Activated CD4-positive, alpha-beta T cell treated with anti-CD3 and anti-CD28 coated beads, Interleukin-2, amount 10 ng/mL, durations not matched to agents 24 days and 14 days (primary cell): ENCODE measurements around the gene IRS4. TPM values are rescaled to one million over a fixed set of nuclear protein-coding genes. Genes with fewer than 3 reads are reported as not detected.

Experiments
- DNase-seq: peaks from one replicate; pipeline ENCODE4 v3.0.0; 2022
- H3K27ac Mint-ChIP-seq: one replicate; pipeline ENCODE4 v1.8.0; 2022; ENCODE audit warnings: mild to moderate bottlenecking, mixed read lengths
- H3K27me3 Mint-ChIP-seq: one replicate; pipeline ENCODE4 v1.8.0; 2022; ENCODE audit warnings: mixed read lengths
- H3K36me3 Mint-ChIP-seq: one replicate; pipeline ENCODE4 v1.8.0; 2022; ENCODE audit warnings: low read depth, mild to moderate bottlenecking, mixed read lengths
- H3K4me1 Mint-ChIP-seq: one replicate; pipeline ENCODE4 v1.8.0; 2021; ENCODE audit warnings: mixed read lengths
- H3K4me3 Mint-ChIP-seq: one replicate; pipeline ENCODE4 v1.8.0; 2022; ENCODE audit warnings: mild to moderate bottlenecking, moderate library complexity, mixed read lengths
- H3K9me3 Mint-ChIP-seq: one replicate; pipeline ENCODE4 v1.8.0; 2021; ENCODE audit warnings: mixed read lengths
- intact Hi-C: fragments of 100-400 bp; cut with micrococcal nuclease; formaldehyde crosslinking; loops from one replicate; pipeline ENCODE4 v1.15.1; 2023
- total RNA-seq: library from RNA; stranded (reverse); gene quantifications from 2 replicates; pipeline ENCODE4 v1.2.3, GENCODE V29; 2022

IRS4 gene
- total RNA-seq: 0.05 and 0.09 TPM in 2 replicates

GRCh38 chrX:108736509-108737479, at the start of gene IRS4:
IRS4 (minus strand) TSS chrX:108736563.
- intact Hi-C loops: loop anchor here (10.0 kb wide), 1 partner anchor 78 kb away; no protein-coding TSS in a partner anchor
- Mint-ChIP-seq H3K9me3 (no peaks in the 10 kb centered on the region), H3K27ac (no peak within 1 kb of the TSS), H3K4me3 (no peak within 1 kb of the TSS), H3K36me3 (no peaks in the 10 kb centered on the region), H3K27me3 (peaks cover 47% of the 10 kb centered on the region), H3K4me1 (no peaks in the 10 kb centered on the region)
- DNase-seq: no peak

GRCh38 chrX:108772549-108772948, 36.2 kb upstream of the IRS4 start:
- intact Hi-C loops: no loop called here
- Mint-ChIP-seq H3K4me3 (no peak overlapping the region), H3K9me3 (peaks cover 5% of the 10 kb centered on the region), H3K4me1 (no peaks in the 10 kb centered on the region), H3K36me3 (no peaks in the 10 kb centered on the region), H3K27ac (no peak overlapping the region), H3K27me3 (no peaks in the 10 kb centered on the region)
- DNase-seq: no peak

- no peak for DNase-seq
- Mint-ChIP-seq H3K4me1 (no peaks in the 10 kb centered on the region), H3K27me3 (no peaks in the 10 kb centered on the region), H3K27ac (no peak overlapping the region), H3K4me3 (no peak overlapping the region), H3K9me3 (no peaks in the 10 kb centered on the region), H3K36me3 (no peaks in the 10 kb centered on the region)
- intact Hi-C loops: no loop called here
These were observed 27.2 kb upstream of the IRS4 start for GRCh38 chrX:108763559-108763958.

GRCh38 chrX:108740299-108740774, 4.0 kb upstream of the IRS4 start:
- no peak for DNase-seq
- Mint-ChIP-seq H3K27me3 (peaks cover 18% of the 10 kb centered on the region), H3K4me3 (no peak overlapping the region), H3K4me1 (no peaks in the 10 kb centered on the region), H3K27ac (no peak overlapping the region), H3K9me3 (no peaks in the 10 kb centered on the region), H3K36me3 (no peaks in the 10 kb centered on the region)
- intact Hi-C loops: no loop called here

- intact Hi-C loops: loop anchor here (10.0 kb wide), 1 partner anchor 77 kb away; no protein-coding TSS in a partner anchor
- DNase-seq: no peak
- no peak overlapping the region for H3K27ac Mint-ChIP-seq
- peaks cover 40% of the 10 kb centered on the region for H3K27me3 Mint-ChIP-seq
- no peak overlapping the region for H3K4me3 Mint-ChIP-seq
- no peaks in the 10 kb centered on the region for H3K4me1 Mint-ChIP-seq
- no peaks in the 10 kb centered on the region for H3K36me3 Mint-ChIP-seq
- no peaks in the 10 kb centered on the region for H3K9me3 Mint-ChIP-seq
These were observed 1.4 kb upstream of the IRS4 start for GRCh38 chrX:108737754-108738153.

GRCh38 chrX:108735679-108736508, 469 bp downstream of the IRS4 start:
- intact Hi-C loops: loop anchor here (10.0 kb wide), 1 partner anchor 79 kb away; no protein-coding TSS in a partner anchor
- Mint-ChIP-seq H3K27me3 (peaks cover 50% of the 10 kb centered on the region), H3K9me3 (no peaks in the 10 kb centered on the region), H3K4me3 (no peak overlapping the region), H3K27ac (no peak overlapping the region), H3K4me1 (no peaks in the 10 kb centered on the region), H3K36me3 (no peaks in the 10 kb centered on the region)
- peak; percentile 40 for DNase-seq

- Mint-ChIP-seq H3K9me3 (no peaks in the 10 kb centered on the region), H3K4me3 (no peak overlapping the region), H3K27me3 (peaks cover 52% of the 10 kb centered on the region), H3K4me1 (no peaks in the 10 kb centered on the region), H3K36me3 (no peaks in the 10 kb centered on the region), H3K27ac (no peak overlapping the region)
- DNase-seq: peak; percentile 41
- intact Hi-C loops: loop anchor here (10.0 kb wide), 1 partner anchor 80 kb away; no protein-coding TSS in a partner anchor
These were observed 1.2 kb downstream of the IRS4 start for GRCh38 chrX:108735091-108735678.

- no peaks in the 10 kb centered on the region for H3K4me1 Mint-ChIP-seq
- no peak overlapping the region for H3K27ac Mint-ChIP-seq
- no peak for DNase-seq
- intact Hi-C loops: loop anchor here (10.0 kb wide), 1 partner anchor 80 kb away; no protein-coding TSS in a partner anchor
- H3K36me3 Mint-ChIP-seq: no peaks in the 10 kb centered on the region
- peaks cover 52% of the 10 kb centered on the region for H3K27me3 Mint-ChIP-seq
- H3K4me3 Mint-ChIP-seq: no peak overlapping the region
- no peaks in the 10 kb centered on the region for H3K9me3 Mint-ChIP-seq
These were observed 1.9 kb downstream of the IRS4 start for GRCh38 chrX:108734426-108734825.

GRCh38 chrX:108732630-108733321, 3.6 kb downstream of the IRS4 start:
- DNase-seq: no peak
- Mint-ChIP-seq H3K36me3 (no peaks in the 10 kb centered on the region), H3K9me3 (no peaks in the 10 kb centered on the region), H3K4me3 (no peak overlapping the region), H3K4me1 (no peaks in the 10 kb centered on the region), H3K27ac (no peak overlapping the region), H3K27me3 (peaks cover 48% of the 10 kb centered on the region)
- intact Hi-C loops: loop anchor here (10.0 kb wide), 1 partner anchor 82 kb away; no protein-coding TSS in a partner anchor

GRCh38 chrX:108731153-108731552, 5.2 kb downstream of the IRS4 start:
- no peak for DNase-seq
- intact Hi-C loops: loop anchor here (10.0 kb wide), 1 partner anchor 84 kb away; no protein-coding TSS in a partner anchor
- H3K27me3 Mint-ChIP-seq: peaks cover 37% of the 10 kb centered on the region
- no peak overlapping the region for H3K27ac Mint-ChIP-seq
- H3K9me3 Mint-ChIP-seq: no peaks in the 10 kb centered on the region
- H3K4me1 Mint-ChIP-seq: no peaks in the 10 kb centered on the region
- no peaks in the 10 kb centered on the region for H3K36me3 Mint-ChIP-seq
- H3K4me3 Mint-ChIP-seq: no peak overlapping the region

- Mint-ChIP-seq H3K9me3 (no peaks in the 10 kb centered on the region), H3K36me3 (no peaks in the 10 kb centered on the region), H3K27ac (no peak overlapping the region), H3K4me3 (no peak overlapping the region), H3K27me3 (peaks cover 5% of the 10 kb centered on the region), H3K4me1 (no peaks in the 10 kb centered on the region)
- intact Hi-C loops: no loop called here
- DNase-seq: no peak
These were observed 9.6 kb downstream of the IRS4 start for GRCh38 chrX:108726748-108727147.

- no peaks in the 10 kb centered on the region for H3K9me3 Mint-ChIP-seq
- no peak for DNase-seq
- intact Hi-C loops: no loop called here
- no peaks in the 10 kb centered on the region for H3K27me3 Mint-ChIP-seq
- H3K4me3 Mint-ChIP-seq: no peak overlapping the region
- H3K4me1 Mint-ChIP-seq: no peaks in the 10 kb centered on the region
- H3K36me3 Mint-ChIP-seq: no peaks in the 10 kb centered on the region
- no peak overlapping the region for H3K27ac Mint-ChIP-seq
These were observed 13.8 kb downstream of the IRS4 start for GRCh38 chrX:108722561-108722960.

- intact Hi-C loops: no loop called here
- H3K9me3 Mint-ChIP-seq: no peaks in the 10 kb centered on the region
- H3K4me3 Mint-ChIP-seq: no peak overlapping the region
- no peaks in the 10 kb centered on the region for H3K4me1 Mint-ChIP-seq
- H3K27ac Mint-ChIP-seq: no peak overlapping the region
- no peak for DNase-seq
- no peaks in the 10 kb centered on the region for H3K36me3 Mint-ChIP-seq
- no peaks in the 10 kb centered on the region for H3K27me3 Mint-ChIP-seq
These were observed 23.5 kb downstream of the IRS4 start for GRCh38 chrX:108712886-108713285.
